ENCODE data around the gene APC2.

DNA sequence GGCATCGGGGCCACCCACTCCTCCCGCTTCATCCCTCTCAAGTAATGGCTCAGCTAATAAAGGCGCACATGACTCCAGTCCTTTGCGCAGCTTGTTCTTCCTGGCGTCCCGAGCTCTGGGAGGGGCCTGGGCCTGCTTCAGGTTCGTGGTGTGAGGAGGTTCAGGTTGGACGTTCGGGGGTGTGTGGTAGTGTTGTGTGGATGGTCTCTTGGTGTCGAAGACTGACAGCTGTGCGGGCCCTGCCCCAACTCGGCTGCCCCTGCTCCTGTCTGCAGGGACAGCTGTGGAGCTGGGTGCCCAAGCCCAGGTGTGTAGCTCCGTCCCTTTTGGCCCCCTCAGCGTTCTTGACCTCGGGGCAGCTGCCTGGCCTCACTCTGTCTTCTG is 9.5 kb upstream of the APC2 start:
- TF ChIP-seq, protein P1, sequence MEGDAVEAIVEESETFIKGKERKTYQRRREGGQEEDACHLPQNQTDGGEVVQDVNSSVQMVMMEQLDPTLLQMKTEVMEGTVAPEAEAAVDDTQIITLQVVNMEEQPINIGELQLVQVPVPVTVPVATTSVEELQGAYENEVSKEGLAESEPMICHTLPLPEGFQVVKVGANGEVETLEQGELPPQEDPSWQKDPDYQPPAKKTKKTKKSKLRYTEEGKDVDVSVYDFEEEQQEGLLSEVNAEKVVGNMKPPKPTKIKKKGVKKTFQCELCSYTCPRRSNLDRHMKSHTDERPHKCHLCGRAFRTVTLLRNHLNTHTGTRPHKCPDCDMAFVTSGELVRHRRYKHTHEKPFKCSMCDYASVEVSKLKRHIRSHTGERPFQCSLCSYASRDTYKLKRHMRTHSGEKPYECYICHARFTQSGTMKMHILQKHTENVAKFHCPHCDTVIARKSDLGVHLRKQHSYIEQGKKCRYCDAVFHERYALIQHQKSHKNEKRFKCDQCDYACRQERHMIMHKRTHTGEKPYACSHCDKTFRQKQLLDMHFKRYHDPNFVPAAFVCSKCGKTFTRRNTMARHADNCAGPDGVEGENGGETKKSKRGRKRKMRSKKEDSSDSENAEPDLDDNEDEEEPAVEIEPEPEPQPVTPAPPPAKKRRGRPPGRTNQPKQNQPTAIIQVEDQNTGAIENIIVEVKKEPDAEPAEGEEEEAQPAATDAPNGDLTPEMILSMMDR (optimal IDR thresholded peaks at IDR 0.05 in 1 of 3, IDR thresholded peaks at IDR 0.05 in 1 of 3, conservative IDR thresholded peaks at IDR 0.05 in 1 of 3; ENCODE audit: extremely low read depth in 1 of 3, insufficient read depth in 2 of 3, low read length in 3 of 3): no peak
- no peak for TF ChIP-seq EZH2 (IDR thresholded peaks at IDR 0.05; ENCODE audit: low read length)
